Suprapubic skin (tissue), 4 donors: ENCODE data around the gene CBLB.

Source experiments
- EP300 ChIP-seq: sonication (generic); formaldehyde crosslinking; IDR thresholded peaks from one replicate; pipeline ENCODE4 v1.6.1; 2017; ENCODE audit warnings: antibody characterized with exemption
- POLR2A ChIP-seq, 2 donors: fragments of 450-650 bp; IDR thresholded peaks; one replicate each; pipeline ENCODE4 v1.6.1; 2017; ENCODE audit warnings: antibody characterized with exemption in 2 of 2, mild to moderate bottlenecking in 2 of 2, moderate library complexity in 2 of 2
- POLR2AphosphoS5 ChIP-seq, 3 donors: sonication (generic); formaldehyde crosslinking; IDR thresholded peaks; one replicate each; pipeline ENCODE4 v1.6.1; 2017; ENCODE audit warnings: antibody characterized with exemption in 3 of 3
- TF ChIP-seq, protein P1 (sequence below), 2 donors: fragments of 200-600 bp in 1 of 2; fragments of 450-650 bp in 1 of 2; sonication (generic) in 1 of 2; IDR thresholded peaks; one replicate each; pipeline ENCODE4 v1.5.1; 2016 to 2019; ENCODE audit warnings: antibody characterized with exemption in 2 of 2, mild to moderate bottlenecking in 1 of 2, moderate library complexity in 1 of 2

DNA sequence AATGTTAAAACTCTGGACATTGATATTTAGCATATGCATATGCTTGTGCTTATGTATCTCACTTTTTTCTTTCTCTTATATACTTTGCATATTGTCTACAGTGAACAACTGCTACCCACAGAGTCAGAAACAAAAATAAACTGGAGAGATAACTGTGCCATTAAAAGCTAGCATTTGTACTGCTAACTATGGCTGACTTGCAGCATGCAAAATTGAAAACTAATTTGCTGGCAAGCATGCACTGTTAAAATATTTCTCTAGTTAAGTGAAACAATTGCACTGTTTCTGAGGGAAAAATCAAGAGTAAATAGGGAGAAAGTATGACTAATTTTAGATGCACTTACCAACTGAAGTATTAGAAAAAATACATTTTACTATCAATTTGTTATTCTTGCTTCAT lies 177.8 kb downstream of the CBLB start:
- TF ChIP-seq, protein P1, sequence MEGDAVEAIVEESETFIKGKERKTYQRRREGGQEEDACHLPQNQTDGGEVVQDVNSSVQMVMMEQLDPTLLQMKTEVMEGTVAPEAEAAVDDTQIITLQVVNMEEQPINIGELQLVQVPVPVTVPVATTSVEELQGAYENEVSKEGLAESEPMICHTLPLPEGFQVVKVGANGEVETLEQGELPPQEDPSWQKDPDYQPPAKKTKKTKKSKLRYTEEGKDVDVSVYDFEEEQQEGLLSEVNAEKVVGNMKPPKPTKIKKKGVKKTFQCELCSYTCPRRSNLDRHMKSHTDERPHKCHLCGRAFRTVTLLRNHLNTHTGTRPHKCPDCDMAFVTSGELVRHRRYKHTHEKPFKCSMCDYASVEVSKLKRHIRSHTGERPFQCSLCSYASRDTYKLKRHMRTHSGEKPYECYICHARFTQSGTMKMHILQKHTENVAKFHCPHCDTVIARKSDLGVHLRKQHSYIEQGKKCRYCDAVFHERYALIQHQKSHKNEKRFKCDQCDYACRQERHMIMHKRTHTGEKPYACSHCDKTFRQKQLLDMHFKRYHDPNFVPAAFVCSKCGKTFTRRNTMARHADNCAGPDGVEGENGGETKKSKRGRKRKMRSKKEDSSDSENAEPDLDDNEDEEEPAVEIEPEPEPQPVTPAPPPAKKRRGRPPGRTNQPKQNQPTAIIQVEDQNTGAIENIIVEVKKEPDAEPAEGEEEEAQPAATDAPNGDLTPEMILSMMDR (IDR thresholded peaks at IDR 0.05) = no peak
- TF ChIP-seq POLR2AphosphoS5 (IDR thresholded peaks at IDR 0.05) = no peak
- TF ChIP-seq POLR2A (IDR thresholded peaks at IDR 0.05) = no peak
- no peak for TF ChIP-seq EP300
